Activated CD8-positive, alpha-beta memory T cell treated with anti-CD3 and anti-CD28 coated beads, Interleukin-2, amount 50 U/mL, for 1 hour (primary cell): Measurements from ENCODE around the gene IMP3.

Experiments
- DNase-seq: peaks from one replicate; pipeline ENCODE4 v3.0.0-alpha.2; 2020; ENCODE audit errors: extremely low read depth

Gene IMP3

GRCh38 chr15:75672646-75673425 is 32.8 kb upstream of the IMP3 start:
- no peak for DNase-seq

- DNase-seq, result no peak
Measured at GRCh38 chr15:75671730-75672602, 31.9 kb upstream of the IMP3 start.

- DNase-seq, result no peak
Measured at GRCh38 chr15:75669879-75670212, 29.8 kb upstream of the IMP3 start.

- DNase-seq, result no peak
Measured at GRCh38 chr15:75669191-75669878, 29.3 kb upstream of the IMP3 start.

- DNase-seq, result no peak
Measured at GRCh38 chr15:75666823-75667501, 26.9 kb upstream of the IMP3 start.

- DNase-seq, result no peak
Measured at GRCh38 chr15:75663931-75664421, 24.0 kb upstream of the IMP3 start.

DNA sequence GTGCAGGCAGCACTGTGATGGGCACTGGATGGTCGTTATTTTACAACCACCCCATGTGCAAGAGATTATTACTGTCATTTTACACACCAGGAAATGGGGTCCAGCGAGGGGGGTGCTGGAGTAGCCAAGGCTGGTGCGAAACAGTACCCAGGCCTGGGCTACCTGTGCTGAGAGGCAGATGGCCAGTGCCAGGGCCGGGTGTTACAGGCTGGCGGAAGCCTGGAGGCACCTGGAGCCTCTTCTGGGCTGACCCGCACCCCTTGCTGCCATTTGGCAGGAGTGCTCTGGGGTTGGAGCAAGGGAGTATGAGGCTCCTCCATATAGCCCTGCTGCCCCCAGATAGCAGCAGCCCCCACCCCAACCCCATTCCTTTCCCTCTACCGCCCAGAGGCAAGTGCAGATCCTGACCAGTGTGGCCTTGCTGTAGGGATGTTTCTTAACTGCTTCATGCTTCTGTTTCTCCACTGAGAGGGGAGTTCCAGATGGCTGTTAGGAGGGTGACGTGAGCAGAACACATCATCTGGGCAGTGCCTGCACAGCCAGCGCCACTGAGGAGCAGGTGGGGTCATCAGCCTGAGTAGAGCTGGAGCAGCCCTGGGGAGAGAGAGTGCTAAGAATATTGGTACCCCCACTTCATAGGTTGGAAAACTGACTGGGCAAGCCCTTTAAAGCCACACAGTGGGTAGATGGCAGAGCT is 22.9 kb upstream of the IMP3 start:
- no peak for DNase-seq

GRCh38 chr15:75661756-75662140 is 21.7 kb upstream of the IMP3 start:
- DNase-seq, result no peak

GRCh38 chr15:75661100-75661755 is 21.2 kb upstream of the IMP3 start:
- DNase-seq, result no peak

DNA sequence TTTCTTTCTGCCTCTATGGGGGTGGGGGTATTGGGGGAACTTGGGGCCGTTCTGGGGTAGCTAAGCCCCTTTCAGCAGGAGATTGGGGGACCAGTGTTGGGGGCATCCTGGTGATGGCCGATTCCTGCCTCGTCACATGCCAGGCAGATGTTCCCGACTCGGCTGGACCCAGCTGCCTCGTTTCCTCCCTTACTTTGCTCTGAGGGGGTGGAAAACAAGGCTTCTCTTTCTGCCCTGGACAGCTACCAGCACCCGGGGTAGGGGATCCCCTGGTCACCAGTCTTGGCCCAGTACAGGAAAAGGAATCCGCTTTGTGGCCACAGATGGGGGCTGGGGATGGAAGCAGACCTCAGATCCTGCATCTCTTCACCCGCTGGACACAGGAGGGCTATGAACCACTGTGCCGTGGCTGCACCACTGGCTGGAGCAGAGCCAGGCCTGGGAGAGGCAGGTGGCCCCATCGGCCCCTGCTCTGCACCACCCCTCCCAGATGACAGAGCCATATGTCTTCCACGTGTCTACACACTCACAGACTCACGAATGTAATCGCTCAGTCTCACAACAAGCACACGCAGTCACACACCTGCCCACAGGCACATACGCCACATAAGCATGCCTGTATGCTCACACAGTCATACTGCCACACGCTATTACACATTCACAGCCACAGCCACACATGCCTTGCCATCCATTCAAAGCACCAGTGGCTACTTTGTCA is 20.1 kb upstream of the IMP3 start:
- no peak for DNase-seq

- DNase-seq, result no peak
Measured at GRCh38 chr15:75659141-75659771, 19.2 kb upstream of the IMP3 start.

DNA sequence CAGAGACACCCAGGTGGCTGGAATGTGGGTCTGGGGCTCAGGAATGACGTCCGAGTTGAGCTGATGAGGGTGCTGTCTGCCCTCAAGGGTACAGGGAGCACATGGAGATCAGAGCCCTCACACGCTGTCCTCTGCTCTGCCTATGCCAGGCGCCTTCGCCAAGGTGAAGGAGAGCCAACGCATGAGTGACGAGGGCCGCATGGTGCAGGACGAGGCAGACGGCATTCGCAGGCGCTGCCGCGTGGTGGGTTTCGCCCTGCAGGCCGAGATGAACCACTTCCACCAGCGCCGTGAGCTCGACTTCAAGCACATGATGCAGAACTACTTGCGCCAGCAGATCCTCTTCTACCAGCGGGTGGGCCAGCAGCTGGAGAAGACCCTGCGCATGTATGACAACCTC is 16.8 kb upstream of the IMP3 start:
- no peak for DNase-seq

DNA sequence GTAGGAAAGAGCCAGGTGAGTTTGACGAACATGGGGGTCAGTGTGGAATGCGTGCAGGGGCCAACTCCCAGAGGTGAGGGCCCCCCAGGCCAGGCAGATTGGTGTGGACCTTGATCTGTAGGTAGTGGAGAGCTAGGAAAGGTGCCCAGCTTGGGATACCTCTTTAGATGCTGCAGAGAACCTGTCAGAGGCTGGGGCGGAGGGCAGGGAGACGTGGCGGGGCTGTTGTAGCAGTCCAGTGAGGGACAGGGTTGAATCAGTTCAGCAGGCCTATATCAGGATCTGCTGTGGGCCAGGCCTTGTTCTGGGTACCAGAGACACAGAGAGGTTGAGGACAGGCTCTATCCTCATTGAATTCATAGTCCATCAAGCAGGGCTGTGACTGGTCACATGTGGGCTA is 16.3 kb upstream of the IMP3 start:
- DNase-seq, result no peak

DNA sequence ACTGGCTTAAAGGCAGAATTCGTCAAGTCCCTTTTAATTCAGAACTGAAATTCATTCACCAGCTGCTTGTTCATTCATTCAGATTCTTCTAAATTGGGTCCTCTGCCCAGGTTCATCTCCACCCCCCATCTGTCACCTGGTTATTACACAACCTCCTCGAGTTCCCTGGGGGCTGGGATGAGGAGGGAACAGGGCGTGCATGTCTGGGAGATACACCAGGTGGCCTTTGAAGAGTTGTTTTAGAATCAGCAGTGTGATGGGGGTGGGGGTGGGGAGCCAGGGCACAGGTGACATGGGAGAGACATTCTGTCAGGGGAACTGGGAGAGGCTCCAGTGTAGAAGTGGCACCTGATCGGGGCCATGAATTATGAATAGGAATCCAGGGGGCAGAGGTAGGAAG is 15.9 kb upstream of the IMP3 start:
- no peak for DNase-seq

DNA sequence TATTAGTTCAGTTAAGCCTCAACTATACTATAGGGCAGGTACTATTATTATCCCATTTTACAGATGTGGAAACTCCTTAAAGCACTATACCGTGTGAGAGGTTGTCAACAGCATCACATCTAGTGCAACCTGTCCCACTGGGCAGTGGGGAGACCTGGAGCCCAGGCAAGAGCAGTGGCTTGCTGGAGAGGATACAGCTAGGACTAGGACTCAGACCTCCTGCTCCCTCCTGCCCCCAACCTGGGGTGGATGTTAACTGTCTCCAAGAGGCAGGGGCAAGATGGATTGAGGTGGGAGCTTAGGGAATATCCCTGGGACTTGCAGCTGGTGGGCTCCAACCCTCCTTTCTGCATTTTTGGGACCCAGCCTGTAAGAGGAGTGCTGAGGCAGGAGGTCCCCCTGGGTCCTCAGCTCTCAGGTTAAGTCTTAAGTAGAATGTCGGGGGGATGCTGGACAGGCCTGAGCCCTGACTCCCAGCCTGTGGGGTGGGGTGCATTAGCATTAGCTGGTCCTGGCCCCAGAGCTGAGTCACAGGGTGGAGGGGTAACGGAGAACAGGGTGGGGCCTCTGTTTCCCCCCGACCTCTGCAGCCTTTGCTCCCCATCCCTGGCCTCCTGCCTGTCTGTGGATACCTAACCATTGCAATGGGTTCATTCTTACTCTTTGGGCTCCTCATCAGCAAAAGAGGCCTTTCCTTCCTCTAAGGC is 14.3 kb upstream of the IMP3 start:
- DNase-seq, result no peak

GRCh38 chr15:75653347-75653913 is 13.4 kb upstream of the IMP3 start:
- DNase-seq, result no peak

GRCh38 chr15:75651810-75652543 is 12.0 kb upstream of the IMP3 start:
- no peak for DNase-seq
